Activated CD8-positive, alpha-beta T cell treated with anti-CD3 and anti-CD28 coated beads, Interleukin-2, amount 10 ng/mL, durations not matched to agents 7 days and 5 days (primary cell): Measurements from ENCODE around the gene SBK1. TPM values are rescaled to one million over a fixed set of nuclear protein-coding genes. Genes with fewer than 3 reads are reported as not detected.

Source experiments
- ATAC-seq: fragments of 150-1000 bp; cut with Tn5 transposase; one replicate; pipeline ENCODE4 v1.10.0; 2021; ENCODE audit warnings: moderate library complexity
- CTCF ChIA-PET: fragments of 350-600 bp; sonication (Branson Sonifier 250); formaldehyde crosslinking; loops from one replicate; lab custom pipeline; 2021; ENCODE audit warnings: antibody characterized with exemption; lab: Charles Lee
- POLR2A ChIA-PET: fragments of 350-600 bp; sonication (Branson Sonifier 250); formaldehyde crosslinking; loops from one replicate; lab custom pipeline; 2021; ENCODE audit warnings: antibody characterized with exemption; lab: Charles Lee
- DNase-seq: peaks from one replicate; pipeline ENCODE4 v3.0.0-alpha.2; 2020
- H3K27ac Mint-ChIP-seq: one replicate; pipeline ENCODE4 v1.8.0; 2021; ENCODE audit warnings: mild to moderate bottlenecking, mixed read lengths
- H3K27me3 Mint-ChIP-seq: one replicate; pipeline ENCODE4 v1.8.0; 2021; ENCODE audit warnings: low read depth, mixed read lengths
- H3K36me3 Mint-ChIP-seq: one replicate; pipeline ENCODE4 v1.8.0; 2021; ENCODE audit warnings: low read depth, mixed read lengths
- H3K4me1 Mint-ChIP-seq: one replicate; pipeline ENCODE4 v1.8.0; 2021; ENCODE audit warnings: low read depth, mixed read lengths
- H3K4me3 Mint-ChIP-seq: one replicate; pipeline ENCODE4 v1.8.0; 2021; ENCODE audit warnings: mild to moderate bottlenecking, mixed read lengths
- H3K9me3 Mint-ChIP-seq: one replicate; pipeline ENCODE4 v1.8.0; 2022; ENCODE audit warnings: mixed read lengths; ENCODE audit not compliant: insufficient read depth
- total RNA-seq, 2 experiments: library from RNA; stranded (reverse); gene quantifications; one replicate each; pipeline ENCODE4 v1.2.3, GENCODE V29; 2021

The SBK1 gene
- total RNA-seq, 2 experiments from 2014 or later: 10.0 to 10.7 TPM

- peaks cover 15% of the 10 kb centered on the region for H3K4me1 Mint-ChIP-seq
- H3K27me3 Mint-ChIP-seq: peaks cover 22% of the 10 kb centered on the region
- no peak overlapping the region for H3K4me3 Mint-ChIP-seq
- ATAC-seq (no peak), DNase-seq (no peak)
- H3K36me3 Mint-ChIP-seq: no peaks in the 10 kb centered on the region
- POLR2A ChIA-PET: no interaction called here
- no peak overlapping the region for H3K27ac Mint-ChIP-seq
- CTCF ChIA-PET: interaction anchor here (1.6 kb wide), 1 partner anchor 13 kb away, joined by 3 read pairs; no protein-coding TSS in a partner anchor
- H3K9me3 Mint-ChIP-seq: no peaks in the 10 kb centered on the region
Measured at GRCh38 chr16:28264656-28265055, 27.7 kb upstream of the SBK1 start.

GRCh38 chr16:28265822-28266221 is 26.5 kb upstream of the SBK1 start:
- H3K27ac Mint-ChIP-seq: no peak overlapping the region
- POLR2A ChIA-PET: interaction anchor here (0.6 kb wide), 1 partner anchor 23 kb away, joined by 3 read pairs; no protein-coding TSS in a partner anchor
- ATAC-seq (peak; percentile 30), DNase-seq (no peak)
- H3K36me3 Mint-ChIP-seq: no peaks in the 10 kb centered on the region
- peaks cover 10% of the 10 kb centered on the region for H3K4me1 Mint-ChIP-seq
- no peaks in the 10 kb centered on the region for H3K9me3 Mint-ChIP-seq
- H3K4me3 Mint-ChIP-seq: no peak overlapping the region
- CTCF ChIA-PET: interaction anchor here (1.6 kb wide), 1 partner anchor 12 kb away, joined by 3 read pairs; no protein-coding TSS in a partner anchor
- H3K27me3 Mint-ChIP-seq: peaks cover 21% of the 10 kb centered on the region

GRCh38 chr16:28267356-28267755 is 25.0 kb upstream of the SBK1 start:
- H3K36me3 Mint-ChIP-seq: no peaks in the 10 kb centered on the region
- POLR2A ChIA-PET: no interaction called here
- no peak overlapping the region for H3K4me3 Mint-ChIP-seq
- H3K9me3 Mint-ChIP-seq: no peaks in the 10 kb centered on the region
- ATAC-seq: no peak
- no peak overlapping the region for H3K27ac Mint-ChIP-seq
- no peak for DNase-seq
- peaks cover 14% of the 10 kb centered on the region for H3K27me3 Mint-ChIP-seq
- CTCF ChIA-PET: no interaction called here
- H3K4me1 Mint-ChIP-seq: peaks cover 10% of the 10 kb centered on the region

GRCh38 chr16:28273511-28273910 is 18.8 kb upstream of the SBK1 start:
- H3K27ac Mint-ChIP-seq: no peak overlapping the region
- CTCF ChIA-PET: no interaction called here
- ATAC-seq: no peak
- POLR2A ChIA-PET: no interaction called here
- H3K4me3 Mint-ChIP-seq: no peak overlapping the region
- H3K27me3 Mint-ChIP-seq: peaks cover 16% of the 10 kb centered on the region
- no peaks in the 10 kb centered on the region for H3K9me3 Mint-ChIP-seq
- no peaks in the 10 kb centered on the region for H3K36me3 Mint-ChIP-seq
- no peak for DNase-seq
- H3K4me1 Mint-ChIP-seq: peaks cover 30% of the 10 kb centered on the region

- DNase-seq (no peak), ATAC-seq (no peak)
- Mint-ChIP-seq H3K27me3 (peaks cover 16% of the 10 kb centered on the region), H3K4me1 (peaks cover 41% of the 10 kb centered on the region), H3K4me3 (no peak overlapping the region), H3K9me3 (no peaks in the 10 kb centered on the region), H3K27ac (peak overlapping the region; percentile 57), H3K36me3 (no peaks in the 10 kb centered on the region)
- ChIA-PET POLR2A (no interaction called here), CTCF (interaction anchor here (1.1 kb wide), 1 partner anchor 52 kb away, joined by 4 read pairs; no protein-coding TSS in a partner anchor)
Measured at GRCh38 chr16:28274676-28275075, 17.6 kb upstream of the SBK1 start.

- peak overlapping the region; percentile 77 for H3K27ac Mint-ChIP-seq
- ChIA-PET CTCF (interaction anchor here (1.1 to 10.1 kb wide), 7 partner anchors 16 to 139 kb away, joined by 4 to 207 read pairs (median 6); partner anchors contain the start of gene SBK1), POLR2A (no interaction called here)
- DNase-seq (no peak), ATAC-seq (no peak)
- peaks cover 16% of the 10 kb centered on the region for H3K27me3 Mint-ChIP-seq
- H3K4me3 Mint-ChIP-seq: peak overlapping the region; percentile 22
- no peaks in the 10 kb centered on the region for H3K36me3 Mint-ChIP-seq
- H3K9me3 Mint-ChIP-seq: no peaks in the 10 kb centered on the region
- H3K4me1 Mint-ChIP-seq: peaks cover 41% of the 10 kb centered on the region
Measured at GRCh38 chr16:28276301-28276700, 16.0 kb upstream of the SBK1 start.

DNA sequence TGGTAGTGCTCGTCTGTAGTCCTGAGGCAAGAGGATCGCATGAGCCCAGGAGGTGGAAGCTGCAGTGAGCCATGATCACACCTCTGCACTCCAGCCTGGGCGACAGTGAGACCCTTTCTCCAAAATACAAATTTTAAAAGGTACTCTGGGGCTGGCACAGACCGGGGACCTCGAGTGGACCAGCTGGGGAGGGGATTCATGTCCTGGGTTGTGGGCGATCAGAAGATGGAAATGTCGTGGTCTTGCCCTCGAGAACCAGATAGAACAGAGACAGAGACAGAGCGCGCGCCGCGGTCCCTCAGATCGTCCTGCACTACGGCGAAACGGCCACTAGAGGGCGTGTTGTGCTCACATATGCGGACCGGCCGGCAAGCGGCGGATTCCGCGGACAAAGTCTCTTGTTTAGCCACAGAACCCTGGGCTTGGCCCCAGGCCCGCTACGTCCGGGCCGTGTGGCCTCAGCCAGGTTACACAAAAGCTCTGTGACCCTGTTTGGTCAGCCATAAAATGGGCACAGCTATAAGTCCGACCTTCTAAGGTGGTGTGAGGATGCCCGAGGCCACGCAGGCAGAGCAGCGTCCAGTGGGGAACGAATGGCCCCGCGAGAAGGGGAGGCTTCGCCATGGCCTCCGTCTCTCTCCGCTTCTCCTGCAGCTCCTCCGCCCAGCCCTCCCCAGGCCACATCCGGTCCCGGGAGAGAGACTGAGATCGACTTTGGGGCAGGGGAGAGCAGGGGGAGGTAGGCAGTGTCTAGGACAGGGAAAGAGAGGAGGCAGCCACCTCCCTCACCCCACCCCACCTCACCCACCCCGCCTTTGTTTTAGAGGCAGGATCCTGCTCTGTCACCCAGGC is 14.6 kb upstream of the SBK1 start:
- peak overlapping the region; percentile 68 for H3K4me3 Mint-ChIP-seq
- POLR2A ChIA-PET: interaction anchor here (0.9 to 1.1 kb wide), 7 partner anchors 15 to 257 kb away, joined by 3 to 6 read pairs (median 3); partner anchors contain the start of gene SBK1
- no peaks in the 10 kb centered on the region for H3K36me3 Mint-ChIP-seq
- DNase-seq: peak; percentile 90
- peaks cover 41% of the 10 kb centered on the region for H3K4me1 Mint-ChIP-seq
- H3K27ac Mint-ChIP-seq: peak overlapping the region; percentile 90
- H3K27me3 Mint-ChIP-seq: peaks cover 16% of the 10 kb centered on the region
- CTCF ChIA-PET: interaction anchor here (0.7 to 10.1 kb wide), 21 partner anchors 8 to 272 kb away, joined by 3 to 207 read pairs (median 6); partner anchors contain the start of gene SBK1
- no peaks in the 10 kb centered on the region for H3K9me3 Mint-ChIP-seq
- ATAC-seq: peak; percentile 82

- H3K36me3 Mint-ChIP-seq: no peaks in the 10 kb centered on the region
- ATAC-seq (no peak), DNase-seq (peak; percentile 42)
- CTCF ChIA-PET: interaction anchor here (1.5 to 10.1 kb wide), 3 partner anchors 31 to 61 kb away, joined by 4 to 207 read pairs (median 33); no protein-coding TSS in a partner anchor
- no peaks in the 10 kb centered on the region for H3K9me3 Mint-ChIP-seq
- POLR2A ChIA-PET: no interaction called here
- peaks cover 41% of the 10 kb centered on the region for H3K4me1 Mint-ChIP-seq
- H3K4me3 Mint-ChIP-seq: no peak overlapping the region
- H3K27me3 Mint-ChIP-seq: peaks cover 12% of the 10 kb centered on the region
- H3K27ac Mint-ChIP-seq: peak overlapping the region; percentile 55
Measured at GRCh38 chr16:28279006-28279405, 13.3 kb upstream of the SBK1 start.

DNA sequence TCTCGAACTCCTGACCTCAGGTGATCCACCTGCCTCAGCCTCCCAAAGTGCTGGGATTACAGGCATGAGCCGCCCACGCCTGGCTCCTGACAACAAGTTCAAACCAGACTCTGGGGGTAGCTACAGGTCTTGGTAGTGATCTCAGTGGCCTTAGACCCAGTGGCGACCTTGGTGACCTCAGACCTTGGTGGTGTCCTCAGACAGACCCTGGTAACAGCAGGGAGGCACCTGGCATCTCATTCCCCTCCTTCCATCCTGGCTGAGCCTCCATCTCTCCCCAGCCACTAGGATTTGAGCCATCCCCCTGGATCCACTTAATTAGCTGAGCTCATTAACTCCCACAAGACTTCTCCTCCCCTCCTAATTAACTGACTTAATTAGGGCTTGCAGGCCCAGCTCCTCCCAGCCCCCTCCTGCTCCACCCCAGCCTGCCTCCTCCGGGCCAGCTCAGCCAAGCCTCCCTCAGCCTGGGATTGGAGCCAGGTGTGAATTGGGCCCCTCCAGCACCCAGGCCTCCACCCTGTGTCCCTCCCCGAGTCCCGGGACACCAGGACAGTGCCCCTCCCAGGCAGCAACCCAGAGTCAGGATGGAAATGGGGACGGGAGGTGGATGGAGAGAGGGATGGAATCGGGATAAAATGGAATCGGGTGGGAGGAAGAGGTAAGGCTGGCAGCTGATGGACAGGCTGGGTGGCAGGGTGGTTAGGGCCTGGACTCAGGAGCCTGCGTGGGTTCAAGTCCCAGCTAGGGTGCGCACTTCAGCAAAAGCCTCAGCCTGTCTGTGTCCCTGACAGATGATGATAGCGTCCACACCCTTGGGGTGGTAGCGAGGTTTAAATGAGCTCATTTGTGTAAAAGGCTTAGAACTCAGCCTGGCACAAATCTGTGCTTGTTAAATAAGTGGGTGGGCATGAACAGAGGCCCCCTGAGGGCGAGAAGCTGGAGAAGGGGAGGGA is 11.2 kb upstream of the SBK1 start:
- H3K36me3 Mint-ChIP-seq: no peaks in the 10 kb centered on the region
- peaks cover 32% of the 10 kb centered on the region for H3K4me1 Mint-ChIP-seq
- POLR2A ChIA-PET: interaction anchor here (0.5 to 1.3 kb wide), 3 partner anchors 12 to 70 kb away, joined by 4 read pairs; partner anchors contain the start of gene SBK1
- H3K4me3 Mint-ChIP-seq: no peak overlapping the region
- no peak for ATAC-seq
- no peaks in the 10 kb centered on the region for H3K9me3 Mint-ChIP-seq
- DNase-seq: no peak
- no peak overlapping the region for H3K27ac Mint-ChIP-seq
- CTCF ChIA-PET: interaction anchor here (1.2 to 10.1 kb wide), 5 partner anchors 11 to 37 kb away, joined by 3 to 207 read pairs (median 8); partner anchors contain the start of gene SBK1
- H3K27me3 Mint-ChIP-seq: no peaks in the 10 kb centered on the region

GRCh38 chr16:28282045-28282444 is 10.3 kb upstream of the SBK1 start:
- POLR2A ChIA-PET: interaction anchor here (1.3 kb wide), 2 partner anchors 11 to 71 kb away, joined by 4 read pairs; partner anchors contain the start of gene SBK1
- Mint-ChIP-seq H3K27ac (no peak overlapping the region), H3K4me1 (peaks cover 25% of the 10 kb centered on the region), H3K4me3 (no peak overlapping the region), H3K9me3 (no peaks in the 10 kb centered on the region), H3K36me3 (no peaks in the 10 kb centered on the region), H3K27me3 (no peaks in the 10 kb centered on the region)
- ATAC-seq (no peak), DNase-seq (no peak)
- CTCF ChIA-PET: interaction anchor here (1.2 to 10.1 kb wide), 4 partner anchors 10 to 36 kb away, joined by 7 to 207 read pairs (median 12); partner anchors contain the start of gene SBK1

- Mint-ChIP-seq H3K27ac (no peak overlapping the region), H3K36me3 (no peaks in the 10 kb centered on the region), H3K27me3 (no peaks in the 10 kb centered on the region), H3K4me1 (peaks cover 20% of the 10 kb centered on the region), H3K9me3 (no peaks in the 10 kb centered on the region), H3K4me3 (no peak overlapping the region)
- CTCF ChIA-PET: interaction anchor here (3.4 to 10.1 kb wide), 2 partner anchors 27 to 35 kb away, joined by 16 to 207 read pairs; no protein-coding TSS in a partner anchor
- no peak for ATAC-seq
- POLR2A ChIA-PET: no interaction called here
- no peak for DNase-seq
Measured at GRCh38 chr16:28283173-28283572, 9.2 kb upstream of the SBK1 start.
